OCI-LY7 (cell line): ENCODE data around the gene SPAG5.

ENCODE experiments used
- EZH2phosphoT487 ChIP-seq: fragments of 200-600 bp; sonication (generic); IDR thresholded peaks from 2 replicates; pipeline ENCODE4 v1.6.1; 2018; ENCODE audit warnings: low read depth, borderline replicate concordance, mild to moderate bottlenecking, mixed run types, antibody characterized with exemption, low read length, moderate library complexity, mixed read lengths
- TF ChIP-seq, protein P1 (sequence below): fragments of 200-600 bp; sonication (generic); conservative IDR thresholded peaks from 2 replicates; pipeline ENCODE4 v1.5.1; 2014; ENCODE audit warnings: mild to moderate bottlenecking, antibody characterized with exemption, low read length, moderate library complexity, mixed read lengths

DNA sequence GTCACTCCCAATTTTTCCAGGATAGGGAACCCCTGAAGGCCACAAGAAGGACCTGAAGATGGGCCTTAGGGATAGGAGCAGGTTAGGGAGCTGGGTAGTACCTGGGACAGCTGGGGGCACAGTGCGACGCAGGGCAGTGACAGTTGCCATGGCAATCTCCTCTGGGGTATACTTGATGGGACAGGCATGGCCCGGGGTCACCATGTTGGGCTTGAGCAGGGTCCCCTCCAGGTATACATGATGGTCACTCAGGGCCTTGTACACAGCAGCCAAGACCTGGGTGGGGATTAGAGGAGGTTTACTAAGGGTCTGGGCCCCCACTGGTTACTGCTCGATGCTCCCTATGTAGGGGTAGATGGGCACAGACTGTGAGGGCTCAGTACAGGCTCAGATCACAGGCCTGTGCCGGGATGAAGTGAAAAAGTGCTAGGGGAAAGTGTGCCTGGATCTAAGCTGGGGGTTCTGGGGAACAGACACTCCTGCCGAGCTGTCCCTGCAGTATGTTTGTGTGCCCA lies 24.8 kb downstream of the SPAG5 start:
- TF ChIP-seq, protein P1, sequence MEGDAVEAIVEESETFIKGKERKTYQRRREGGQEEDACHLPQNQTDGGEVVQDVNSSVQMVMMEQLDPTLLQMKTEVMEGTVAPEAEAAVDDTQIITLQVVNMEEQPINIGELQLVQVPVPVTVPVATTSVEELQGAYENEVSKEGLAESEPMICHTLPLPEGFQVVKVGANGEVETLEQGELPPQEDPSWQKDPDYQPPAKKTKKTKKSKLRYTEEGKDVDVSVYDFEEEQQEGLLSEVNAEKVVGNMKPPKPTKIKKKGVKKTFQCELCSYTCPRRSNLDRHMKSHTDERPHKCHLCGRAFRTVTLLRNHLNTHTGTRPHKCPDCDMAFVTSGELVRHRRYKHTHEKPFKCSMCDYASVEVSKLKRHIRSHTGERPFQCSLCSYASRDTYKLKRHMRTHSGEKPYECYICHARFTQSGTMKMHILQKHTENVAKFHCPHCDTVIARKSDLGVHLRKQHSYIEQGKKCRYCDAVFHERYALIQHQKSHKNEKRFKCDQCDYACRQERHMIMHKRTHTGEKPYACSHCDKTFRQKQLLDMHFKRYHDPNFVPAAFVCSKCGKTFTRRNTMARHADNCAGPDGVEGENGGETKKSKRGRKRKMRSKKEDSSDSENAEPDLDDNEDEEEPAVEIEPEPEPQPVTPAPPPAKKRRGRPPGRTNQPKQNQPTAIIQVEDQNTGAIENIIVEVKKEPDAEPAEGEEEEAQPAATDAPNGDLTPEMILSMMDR, result no peak
- TF ChIP-seq EZH2phosphoT487, result no peak
